ENCODE results near the gene FAF2.

- TF ChIP-seq CTCF (IDR thresholded peaks at IDR 0.05) (no peak), ZNF532 (CRISPR knock-in tag; IDR thresholded peaks at IDR 0.05; ENCODE audit: borderline replicate concordance) (no peak), SMAD4 (CRISPR knock-in tag; IDR thresholded peaks at IDR 0.05) (no peak), ZNF138 (CRISPR knock-in tag; conservative IDR thresholded peaks at IDR 0.05) (no peak), EMX1 (CRISPR knock-in tag; IDR thresholded peaks at IDR 0.05) (no peak), ZNF263 (CRISPR knock-in tag; IDR thresholded peaks at IDR 0.05; ENCODE audit: low read depth) (no peak), ZNF512 (CRISPR knock-in tag; IDR thresholded peaks at IDR 0.05; ENCODE audit: borderline replicate concordance) (no peak)
Observed at GRCh38 chr5:176436656-176437055, 11.5 kb upstream of the FAF2 start.
